Activated naive CD4-positive, alpha-beta T cell treated with anti-CD3 and anti-CD28 coated beads, Interleukin-2, amount 50 U/mL, for 72 hours (primary cell): ENCODE data around the gene MDH1B. TPM values are rescaled to one million over a fixed set of nuclear protein-coding genes. Genes with fewer than 3 reads are reported as not detected.
"Not testable (repeated sequence)": the region's sequence is repeated elsewhere in the genome, so short reads cannot be mapped to it uniquely, and the experiment has no call there.

Source experiments
- ATAC-seq, 2 donors: fragments of 150-1000 bp; cut with Tn5 transposase; 2 replicates each; pipeline ENCODE4 v1.10.0; 2021; ENCODE audit warnings: mild to moderate bottlenecking in 2 of 2, moderate library complexity in 2 of 2
- DNase-seq, 2 donors: peaks; one replicate each; pipeline ENCODE4 v3.0.0; 2021 to 2022; ENCODE audit warnings: low spot score in 2 of 2
- H3K27ac Mint-ChIP-seq, 2 donors: one replicate each; pipeline ENCODE4 v1.8.0; 2022; ENCODE audit warnings: mild to moderate bottlenecking in 2 of 2, mixed read lengths in 2 of 2
- H3K36me3 Mint-ChIP-seq, 2 donors: one replicate each; pipeline ENCODE4 v1.8.0; 2022; ENCODE audit warnings: mixed read lengths in 2 of 2
- H3K9me3 Mint-ChIP-seq, 2 donors: one replicate each; pipeline ENCODE4 v1.8.0; 2022; ENCODE audit warnings: mixed read lengths in 2 of 2
- total RNA-seq, 2 donors: library from RNA; stranded (reverse); gene quantifications; one replicate each; pipeline ENCODE4 v1.2.3, GENCODE V29; 2022

MDH1B gene
- 1 to 10 TPM in 1 of 2 donors, under 1 TPM in 1; 0.36 to 1.4 TPM for total RNA-seq

DNA sequence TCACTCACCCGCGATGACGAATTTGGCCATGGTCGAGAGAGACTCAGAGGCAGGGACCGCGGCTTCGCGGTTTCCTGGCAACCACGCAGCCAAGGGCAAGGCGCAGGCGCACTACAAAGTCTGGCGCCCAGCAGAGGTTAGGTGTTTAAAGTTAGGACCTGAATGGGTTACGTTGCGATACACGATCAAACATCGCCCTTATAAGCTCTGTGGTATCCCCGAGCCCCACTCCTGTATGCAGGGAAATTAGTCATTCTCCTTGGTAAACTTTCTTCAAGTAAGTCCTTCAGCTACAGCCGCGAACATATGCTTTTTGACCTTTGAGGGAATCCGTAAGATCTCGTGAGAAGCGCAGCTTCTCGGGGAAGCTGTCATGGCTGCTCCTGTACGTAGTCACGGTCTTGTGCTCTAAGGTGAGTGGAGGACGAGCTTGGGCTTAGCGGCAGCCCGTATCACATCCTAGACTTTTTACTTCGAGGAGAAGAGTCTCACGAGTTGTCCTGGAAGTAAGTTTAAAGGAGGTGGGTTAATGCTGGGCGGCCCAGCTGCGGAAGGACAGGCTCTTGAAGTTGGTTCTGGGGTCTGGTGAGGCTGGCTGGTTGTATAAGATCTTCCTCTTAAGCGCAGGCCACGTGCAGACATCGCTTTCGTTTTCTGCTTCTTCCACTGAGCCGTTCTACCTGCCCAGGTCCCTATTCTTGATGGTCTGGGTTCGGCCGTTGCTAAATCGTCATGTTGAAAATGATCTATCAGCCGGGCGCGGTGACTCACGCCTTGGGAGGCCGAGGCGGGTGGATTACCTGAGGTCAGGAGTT lies at the start of gene MDH1B, which contains the start of gene FASTKD2:
Gene MDH1B (minus strand): TSS at position 87 of the 815 bp plus-strand sequence. CDS start 57 bp downstream, at position 30.
Gene FASTKD2 (plus strand): TSS at position 365 of the 815 bp plus-strand sequence. CDS start 1,088 bp downstream, outside the sequence.
- Mint-ChIP-seq H3K9me3 (no peaks in the 10 kb centered on the region), H3K27ac (peak within 1 kb of the TSS in 1 of 2 donors; percentile 98), H3K36me3 (peaks cover 11 to 22% of the 10 kb centered on the region in 2 donors)
- peak; percentile 80 to 96 for DNase-seq
- ATAC-seq: peak; percentile 90 to 91

DNA sequence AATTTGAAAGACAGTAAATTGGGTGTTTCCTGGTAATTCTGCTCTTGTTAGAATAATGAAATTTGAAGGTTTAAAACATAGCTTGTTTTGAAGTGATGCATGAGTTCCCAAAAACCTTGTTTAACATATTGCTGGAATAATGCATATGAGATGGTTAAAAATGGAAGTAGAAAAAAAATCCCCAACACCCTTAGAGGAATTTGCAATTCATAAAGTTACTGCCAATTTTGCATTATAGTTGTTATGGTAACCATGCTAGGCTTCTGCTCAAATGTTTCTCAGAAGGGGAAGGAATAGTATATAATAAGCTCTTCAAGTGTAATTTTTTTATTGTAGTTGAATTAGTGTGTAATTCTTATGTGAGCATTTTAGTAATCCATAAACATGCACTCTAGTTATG lies 49.4 kb upstream of the MDH1B start:
- ATAC-seq (no peak), DNase-seq (no peak)
- Mint-ChIP-seq H3K27ac (no peak overlapping the region), H3K36me3 (no peaks in the 10 kb centered on the region), H3K9me3 (no peaks in the 10 kb centered on the region)

DNA sequence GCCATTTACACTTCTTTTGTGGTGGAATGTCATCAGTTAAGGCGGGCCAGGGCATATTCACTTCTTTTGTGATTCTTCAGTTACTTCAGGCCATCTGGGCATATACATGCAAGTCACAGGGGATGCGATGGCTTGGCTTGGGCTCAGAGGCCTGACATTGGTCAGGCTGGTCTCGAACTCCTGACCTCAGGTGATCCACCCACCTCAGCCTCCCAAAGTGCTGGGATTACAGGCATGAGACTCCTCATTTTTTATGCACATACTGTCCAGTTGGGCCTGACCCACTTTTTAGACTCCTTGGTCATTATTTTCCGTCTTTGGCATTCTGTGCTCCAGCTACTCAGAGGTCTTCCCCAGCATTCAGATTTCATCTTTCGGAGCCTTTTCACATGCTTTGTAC lies 47.3 kb upstream of the MDH1B start:
- peak overlapping the region in 1 of 2 donors; percentile 85 for H3K27ac Mint-ChIP-seq
- DNase-seq, H3K36me3 Mint-ChIP-seq, ATAC-seq, H3K9me3 Mint-ChIP-seq: not testable (repeated sequence)

DNA sequence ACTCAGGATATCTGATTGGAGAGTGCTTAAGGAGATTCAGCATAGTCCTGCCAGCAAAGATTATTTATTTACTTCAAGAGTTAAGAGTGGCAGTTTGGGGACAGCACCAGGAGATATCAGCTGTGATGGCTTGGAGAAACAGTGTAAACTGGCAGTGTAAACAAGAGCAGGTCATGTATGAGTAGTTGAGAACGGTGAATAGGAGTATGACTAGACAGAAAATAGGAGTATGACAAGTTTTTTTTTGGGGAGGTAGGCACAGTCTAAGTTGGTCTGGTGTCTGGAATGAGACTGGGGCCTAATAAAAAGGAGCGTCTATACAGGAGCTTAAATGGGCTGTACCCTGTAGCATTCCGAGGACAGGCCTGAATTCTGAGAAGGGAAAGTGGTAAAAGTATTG lies 42.5 kb upstream of the MDH1B start:
- not testable (repeated sequence) for H3K36me3 Mint-ChIP-seq, DNase-seq, ATAC-seq, H3K9me3 Mint-ChIP-seq, H3K27ac Mint-ChIP-seq

DNA sequence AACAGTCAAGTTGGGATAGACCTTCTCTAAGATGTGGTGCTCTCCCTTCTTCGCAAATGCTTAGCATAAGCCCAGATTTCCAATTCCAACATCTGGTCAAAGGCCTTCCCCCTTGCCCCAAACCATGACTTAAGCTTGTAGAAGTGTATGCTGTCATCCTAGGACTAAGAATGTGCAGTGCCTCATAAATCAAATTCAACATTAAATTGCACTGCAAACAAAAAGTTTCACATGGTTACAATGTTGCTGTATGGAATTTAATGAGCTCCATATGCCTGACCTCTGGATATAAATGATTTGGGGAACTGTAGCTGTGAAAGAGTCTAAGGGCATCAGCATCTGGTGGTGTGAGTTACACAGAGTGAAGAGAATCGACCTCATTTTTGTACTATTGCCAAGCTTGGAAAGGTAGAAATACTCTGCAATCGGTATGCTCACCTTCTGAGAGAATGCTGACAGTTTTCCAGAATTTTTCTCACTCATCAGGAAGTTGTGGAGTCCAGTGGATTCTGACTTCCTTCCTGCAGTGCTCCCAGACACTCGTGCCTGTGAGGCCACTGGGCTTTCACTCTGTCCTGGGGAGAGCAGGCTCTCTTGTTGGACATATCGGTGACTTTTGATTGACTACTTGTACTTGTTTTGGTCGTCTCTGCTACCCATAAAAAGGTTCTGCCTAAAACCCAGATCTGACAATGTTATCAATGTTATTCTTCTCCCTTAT lies 40.9 kb upstream of the MDH1B start:
- Mint-ChIP-seq H3K36me3 (no peaks in the 10 kb centered on the region), H3K9me3 (no peaks in the 10 kb centered on the region), H3K27ac (no peak overlapping the region)
- no peak for DNase-seq
- ATAC-seq: no peak

DNA sequence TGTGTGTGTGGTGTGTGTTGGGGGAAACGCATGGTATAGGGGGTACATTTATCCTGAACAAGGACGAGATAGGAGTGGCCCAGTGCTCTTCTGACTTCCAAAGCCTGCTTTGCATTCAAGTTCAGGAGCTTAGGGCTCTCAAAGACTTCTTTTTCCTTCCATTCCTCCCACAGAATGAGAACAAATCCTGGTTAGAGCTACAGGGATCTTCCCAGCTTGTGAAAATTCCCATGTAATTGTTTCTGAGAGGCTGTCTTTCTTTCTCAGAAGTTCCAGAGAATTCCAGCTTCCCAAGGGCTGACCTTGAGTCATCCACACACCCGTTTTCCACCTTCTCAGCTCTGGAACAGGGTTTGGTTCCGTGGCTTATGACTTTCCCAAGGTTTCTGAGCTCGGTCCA lies 39.2 kb upstream of the MDH1B start:
- DNase-seq (no peak), ATAC-seq (no peak)
- H3K36me3 Mint-ChIP-seq: no peaks in the 10 kb centered on the region
- no peaks in the 10 kb centered on the region for H3K9me3 Mint-ChIP-seq
- H3K27ac Mint-ChIP-seq: no peak overlapping the region

DNA sequence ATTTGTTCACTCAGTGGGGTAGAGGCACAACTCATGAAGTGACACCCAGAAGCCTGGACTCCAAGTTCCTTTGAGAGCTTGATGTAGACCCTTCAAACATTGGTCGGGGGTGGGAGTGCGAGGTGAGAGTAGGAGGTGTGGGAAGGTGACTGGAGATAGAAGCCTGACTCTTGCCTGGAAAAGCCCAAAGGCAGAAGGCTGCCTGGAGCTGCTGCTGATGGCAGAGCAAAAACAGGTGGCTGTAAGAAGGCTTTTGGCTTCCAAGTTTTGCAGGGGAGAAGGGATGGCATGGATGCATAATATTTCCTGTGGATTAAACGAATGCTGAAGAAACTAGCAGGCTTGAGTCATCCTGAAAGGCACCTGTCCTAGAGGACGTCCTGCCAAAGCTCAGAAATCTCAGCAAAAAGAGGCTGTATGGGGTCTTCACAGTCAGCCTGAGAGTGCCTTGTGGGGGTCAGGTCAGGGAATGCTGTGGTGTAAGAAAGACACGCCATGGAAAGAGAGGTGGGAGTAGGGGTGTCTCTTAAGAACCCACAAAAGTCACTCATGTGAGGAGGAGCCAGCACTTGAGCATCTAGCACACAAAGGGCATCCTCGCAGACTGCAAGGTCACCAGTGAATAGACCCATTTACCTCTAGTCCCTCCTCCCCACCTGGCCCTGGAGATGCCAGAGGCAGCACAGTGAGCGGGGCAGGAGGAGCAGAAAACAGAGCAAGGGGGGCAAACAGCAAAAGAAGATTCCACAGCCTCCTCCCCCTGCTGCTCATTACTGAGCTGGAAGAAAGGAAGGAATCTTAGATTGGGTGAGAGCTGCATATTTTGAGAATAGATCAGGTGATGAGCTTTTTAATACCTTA lies 37.8 kb upstream of the MDH1B start:
- no peak for DNase-seq
- no peaks in the 10 kb centered on the region for H3K36me3 Mint-ChIP-seq
- no peaks in the 10 kb centered on the region for H3K9me3 Mint-ChIP-seq
- H3K27ac Mint-ChIP-seq: no peak overlapping the region
- no peak for ATAC-seq

DNA sequence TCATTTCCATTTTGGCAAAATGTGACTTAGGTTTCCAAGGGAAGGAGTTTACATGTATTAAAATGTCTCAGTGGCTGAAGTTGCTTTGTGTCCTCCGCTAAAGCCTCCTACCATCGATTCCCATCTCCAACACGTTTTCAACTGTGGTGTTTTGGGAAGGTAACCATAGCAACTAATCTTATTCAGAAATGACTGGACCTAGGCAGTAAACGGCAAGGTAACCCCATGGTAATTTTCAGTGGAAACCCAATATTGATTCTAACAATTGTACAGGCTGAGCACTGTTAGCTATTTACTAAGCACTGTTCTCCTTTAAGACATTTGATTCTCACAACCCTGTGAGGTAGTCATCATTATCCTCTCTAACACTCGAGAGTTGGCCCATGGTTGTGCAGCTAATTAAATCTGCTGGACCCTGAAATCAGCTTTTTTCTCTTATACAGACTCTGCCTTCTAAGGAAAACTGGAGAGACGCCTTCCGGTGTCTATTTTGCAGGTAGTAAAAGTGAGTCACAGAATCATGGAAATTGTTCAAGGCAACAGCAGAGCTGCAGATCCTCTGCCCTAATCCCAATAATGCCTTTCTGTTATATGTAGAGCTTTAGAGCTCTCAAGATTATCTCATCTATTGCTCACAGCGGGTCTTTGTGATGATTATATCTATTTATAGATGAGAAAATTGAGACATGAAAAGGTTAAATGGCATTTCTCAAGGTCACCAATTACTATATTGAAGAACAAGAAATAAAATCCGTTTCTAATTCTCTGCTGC lies 36.5 kb upstream of the MDH1B start:
- no peaks in the 10 kb centered on the region for H3K36me3 Mint-ChIP-seq
- no peak overlapping the region for H3K27ac Mint-ChIP-seq
- ATAC-seq (no peak), DNase-seq (no peak)
- H3K9me3 Mint-ChIP-seq: no peaks in the 10 kb centered on the region

DNA sequence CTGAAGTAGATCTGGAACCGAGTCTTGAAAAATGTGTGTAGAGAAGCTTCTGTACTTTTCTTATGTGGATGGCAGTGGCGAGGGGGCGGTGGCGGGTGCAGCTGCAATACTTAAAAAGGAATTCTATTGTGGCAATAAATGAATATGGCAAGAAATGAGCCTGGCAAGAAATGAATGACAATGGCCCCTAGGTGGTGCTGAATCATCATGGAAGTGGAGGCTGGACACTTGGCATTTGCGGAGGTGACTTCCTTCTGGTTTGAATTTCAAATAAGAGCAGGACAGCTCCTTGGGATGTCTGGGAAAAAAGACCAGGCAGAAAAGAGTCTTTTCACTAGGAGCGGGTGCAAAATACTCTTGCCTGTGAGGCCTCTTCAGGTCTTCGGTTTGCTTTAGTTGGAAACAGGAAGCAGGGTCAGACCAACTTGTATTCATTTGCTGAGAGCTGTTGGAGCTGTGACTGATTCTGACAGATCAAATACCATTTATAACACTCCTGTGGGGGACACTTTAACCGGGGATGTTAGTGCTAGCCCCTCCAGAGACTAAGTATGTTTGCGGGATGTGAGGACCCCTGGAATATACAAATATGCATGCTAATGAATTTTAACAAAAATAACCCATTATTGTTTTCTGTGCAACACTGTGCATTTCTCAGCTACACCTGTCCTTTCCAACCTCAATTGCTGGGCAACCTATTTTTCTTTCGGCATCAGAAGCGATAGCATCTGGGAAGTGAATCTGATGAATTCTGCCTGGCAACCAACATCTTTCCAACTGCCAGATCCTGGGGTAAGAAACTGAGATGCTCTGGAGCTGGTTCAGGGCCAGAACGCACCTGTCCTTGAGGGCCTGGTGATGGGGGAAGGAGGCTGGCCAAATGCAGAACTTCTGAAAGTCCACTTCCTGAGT lies 35.6 kb upstream of the MDH1B start:
- ATAC-seq (peak; percentile 36 to 46), DNase-seq (peak in 1 of 2 donors; percentile 50)
- no peaks in the 10 kb centered on the region for H3K9me3 Mint-ChIP-seq
- no peaks in the 10 kb centered on the region for H3K36me3 Mint-ChIP-seq
- peak overlapping the region in 1 of 2 donors; percentile 51 for H3K27ac Mint-ChIP-seq

DNA sequence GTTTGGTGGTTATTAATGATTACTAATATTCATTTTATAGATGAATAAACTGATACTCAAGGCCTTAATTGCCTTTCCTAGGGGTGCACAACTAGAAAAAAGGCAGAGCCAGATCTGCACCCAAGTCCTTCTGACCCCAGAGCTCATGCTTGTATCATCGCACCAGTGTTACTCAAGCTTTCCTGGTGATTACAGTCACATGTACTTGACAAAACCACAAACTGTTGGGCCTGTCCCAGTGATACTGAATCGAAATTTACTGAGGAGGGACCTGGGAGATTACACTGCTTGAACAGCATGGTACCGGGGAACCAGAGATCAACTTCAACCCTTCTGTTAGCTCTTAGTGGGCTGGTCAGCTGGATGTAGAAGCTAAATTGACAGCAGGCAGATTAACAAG lies 34.0 kb upstream of the MDH1B start:
- DNase-seq (no peak), ATAC-seq (peak; percentile 51 to 84)
- no peaks in the 10 kb centered on the region for H3K9me3 Mint-ChIP-seq
- H3K36me3 Mint-ChIP-seq: no peaks in the 10 kb centered on the region
- H3K27ac Mint-ChIP-seq: no peak overlapping the region

DNA sequence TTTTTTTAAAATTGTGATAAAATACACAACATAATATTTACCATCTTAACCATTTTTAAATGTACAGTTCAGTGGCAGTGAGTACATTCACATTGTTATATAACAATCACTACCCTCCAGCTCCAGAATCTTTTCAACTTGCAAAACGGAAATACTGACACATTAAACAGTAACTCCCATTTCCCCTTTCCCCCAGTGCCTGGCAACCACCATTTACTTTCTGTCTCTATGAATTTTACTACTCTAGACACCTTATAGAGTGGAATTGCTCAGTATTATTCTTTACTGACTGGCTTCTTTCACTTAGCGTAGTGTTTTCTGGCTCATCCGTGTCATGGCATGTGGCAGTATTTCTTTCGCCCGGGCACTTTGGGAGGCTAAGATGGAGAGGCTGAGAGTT lies 32.9 kb upstream of the MDH1B start:
- DNase-seq (peak in 1 of 2 donors; percentile 9), ATAC-seq (peak; percentile 70 to 84)
- no peaks in the 10 kb centered on the region for H3K9me3 Mint-ChIP-seq
- H3K27ac Mint-ChIP-seq: peak overlapping the region in 1 of 2 donors; percentile 41
- H3K36me3 Mint-ChIP-seq: no peaks in the 10 kb centered on the region

DNA sequence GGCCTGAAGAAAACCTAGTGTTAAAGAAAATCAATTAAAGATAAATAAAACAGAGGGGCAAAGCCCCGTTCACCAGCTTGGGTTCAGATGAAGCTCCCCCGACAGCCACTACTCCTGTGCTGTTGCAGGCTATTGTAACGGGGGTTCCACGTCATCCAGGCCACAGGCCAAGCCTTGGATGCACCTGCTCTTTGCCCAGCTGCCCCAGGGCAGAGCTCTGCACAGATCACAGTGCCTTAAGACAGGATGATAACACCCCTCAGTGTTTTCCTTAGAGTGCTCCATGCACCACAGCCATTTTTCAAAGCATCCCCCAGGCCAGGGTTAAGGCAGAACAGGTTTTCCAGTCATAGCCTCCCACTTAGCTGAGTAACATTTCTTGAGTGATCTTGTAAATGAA lies 32.2 kb upstream of the MDH1B start:
- ATAC-seq (peak in 1 of 2 donors; percentile 34), DNase-seq (no peak)
- H3K9me3 Mint-ChIP-seq: no peaks in the 10 kb centered on the region
- H3K36me3 Mint-ChIP-seq: no peaks in the 10 kb centered on the region
- no peak overlapping the region for H3K27ac Mint-ChIP-seq

DNA sequence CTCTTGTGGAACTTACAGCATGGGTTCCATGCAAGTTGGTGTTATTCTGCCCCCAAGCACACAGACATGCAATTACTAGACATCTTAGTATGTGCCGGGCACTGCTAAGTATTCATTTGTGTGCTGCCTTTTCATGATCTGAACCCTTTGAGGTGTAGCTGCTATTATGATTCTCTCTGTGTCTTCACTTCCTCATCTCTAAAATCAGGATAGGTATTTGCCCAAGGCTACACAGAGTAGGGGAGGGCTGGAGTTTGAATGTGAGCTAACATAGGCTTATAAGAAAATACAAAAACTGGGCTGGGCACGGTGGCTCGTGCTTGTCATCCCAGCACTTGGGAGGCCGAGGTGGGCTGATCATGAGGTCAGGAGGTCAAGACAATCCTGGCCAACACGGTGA lies 27.5 kb upstream of the MDH1B start:
- H3K27ac Mint-ChIP-seq: no peak overlapping the region
- peaks cover 0 to 8% of the 10 kb centered on the region in 2 donors for H3K36me3 Mint-ChIP-seq
- ATAC-seq: no peak
- H3K9me3 Mint-ChIP-seq: no peaks in the 10 kb centered on the region
- no peak for DNase-seq

DNA sequence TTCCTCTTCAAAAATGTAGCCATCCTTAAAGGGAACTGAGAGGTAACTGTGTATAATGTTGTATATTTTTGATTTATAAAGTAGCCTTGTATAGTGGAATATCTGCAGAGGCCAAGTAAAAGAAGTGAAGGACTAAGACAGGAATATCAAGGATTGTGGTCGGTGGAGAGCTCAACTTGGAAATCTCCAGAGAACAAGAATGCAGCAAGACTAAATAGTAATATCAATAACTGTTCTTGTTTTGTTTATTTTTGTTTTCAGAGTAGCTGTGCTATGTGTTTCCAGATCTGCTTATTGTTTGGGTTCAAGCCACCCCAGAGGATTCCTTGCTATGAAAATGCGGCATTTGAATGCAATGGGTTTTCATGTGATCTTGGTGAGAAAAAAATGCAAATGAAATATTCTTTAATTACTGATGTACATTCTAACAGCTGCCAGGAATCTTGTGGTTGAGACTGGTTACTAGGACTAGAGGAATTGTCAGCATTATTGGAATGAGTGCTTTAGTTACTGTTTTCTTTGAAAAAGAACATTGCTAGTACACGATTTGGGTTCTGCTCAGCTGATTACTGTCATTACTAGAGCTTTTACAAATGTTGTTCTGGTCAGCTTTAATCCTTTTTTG lies 25.3 kb upstream of the MDH1B start:
- H3K36me3 Mint-ChIP-seq: peaks cover 0 to 8% of the 10 kb centered on the region in 2 donors
- no peak for ATAC-seq

More for the DNA sequence above, 25.3 kb upstream of the MDH1B start:
- Mint-ChIP-seq H3K9me3 (no peaks in the 10 kb centered on the region), H3K27ac (no peak overlapping the region)
- no peak for DNase-seq
